Measurements from ENCODE around the gene TXNDC5.

Gene TXNDC5

GRCh38 chr6:7851780-7852179 is 58.8 kb downstream of the TXNDC5 start:
- DNase-seq (ENCODE audit: low read depth): no peak

- DNase-seq (ENCODE audit: low read depth): no peak
These were observed 62.4 kb downstream of the TXNDC5 start for GRCh38 chr6:7848229-7848628.

GRCh38 chr6:7846966-7847818 is 63.4 kb downstream of the TXNDC5 start:
- no peak for DNase-seq (ENCODE audit: low read depth)

GRCh38 chr6:7841781-7842468 is 68.7 kb downstream of the TXNDC5 start:
- no peak for DNase-seq (ENCODE audit: low read depth)

- DNase-seq (ENCODE audit: low read depth): no peak
These were observed 74.1 kb downstream of the TXNDC5 start for GRCh38 chr6:7836371-7837026.

DNA sequence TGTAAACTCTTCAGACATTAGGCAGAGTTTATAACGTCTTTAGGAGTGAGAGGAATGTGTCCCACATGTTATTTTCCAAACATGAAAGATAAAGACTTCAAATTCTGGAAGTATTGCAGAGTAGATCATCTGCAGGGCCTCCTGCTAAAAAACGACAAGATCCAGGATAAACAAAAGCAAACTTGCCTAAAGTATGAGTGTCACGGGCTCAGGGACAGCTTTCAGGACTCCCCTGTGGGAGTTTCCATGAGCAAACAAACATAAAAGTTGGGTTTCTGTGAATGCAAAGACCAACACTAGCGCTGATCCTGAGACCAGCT is 76.9 kb downstream of the TXNDC5 start:
- no peak for DNase-seq (ENCODE audit: low read depth)

DNA sequence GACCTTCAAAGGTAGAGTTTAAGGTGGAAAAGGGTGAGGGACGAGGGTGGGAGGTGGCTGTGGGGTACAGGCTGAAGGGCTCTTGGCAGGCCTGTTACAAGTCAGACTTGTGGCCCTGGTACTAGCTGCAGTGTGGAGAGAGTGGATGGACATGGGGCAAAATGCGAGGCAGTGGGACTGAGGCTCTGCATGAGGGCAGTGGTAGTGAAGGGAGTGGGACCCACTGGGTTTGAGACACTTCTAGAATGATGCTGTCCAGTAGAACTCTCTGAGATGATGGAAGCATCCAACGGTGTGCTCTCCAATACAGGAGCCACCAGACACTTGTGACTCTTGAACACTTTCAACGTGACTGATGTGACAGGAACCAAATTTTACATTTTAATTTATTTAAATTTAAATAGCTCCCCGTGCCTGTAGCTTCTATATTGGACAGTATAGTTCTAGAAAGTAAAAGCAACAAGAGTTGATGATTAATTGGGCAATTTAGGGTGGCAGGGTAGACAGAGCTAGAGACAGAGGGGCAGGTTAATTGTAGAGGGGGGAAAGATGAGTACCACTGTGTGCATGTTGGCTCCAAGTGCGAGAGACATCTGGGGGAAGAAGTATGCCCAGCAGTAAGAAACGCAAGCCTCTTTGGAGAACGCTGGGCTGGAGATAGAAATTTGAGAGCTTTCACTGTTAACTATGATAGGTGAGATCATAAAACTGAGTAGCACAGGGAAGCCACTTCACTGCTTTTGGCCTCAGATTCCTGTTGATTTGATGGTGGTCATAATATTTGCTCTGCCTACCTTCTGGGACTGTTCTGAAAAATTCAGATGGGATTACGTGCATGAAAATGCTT is 77.5 kb downstream of the TXNDC5 start:
- no peak for DNase-seq (ENCODE audit: low read depth)
